Karpas-422 (cell line): ENCODE results near the gene TMIE. TPM values are rescaled to one million over a fixed set of nuclear protein-coding genes. Genes with fewer than 3 reads are reported as not detected.

Experiments
- DNase-seq: peaks from one replicate; pipeline ENCODE4 v3.0.0-alpha.2; 2015
- H2AFZ ChIP-seq: fragments of 200-600 bp; sonication (generic); 2 replicates; pipeline ENCODE4 v1.6.1; 2014; ENCODE audit warnings: antibody characterized with exemption, low read length, mixed read lengths
- H3K27ac ChIP-seq: fragments of 200-600 bp; sonication (generic); 2 replicates; pipeline ENCODE4 v1.5.1; 2014; ENCODE audit warnings: mild to moderate bottlenecking, low read length, moderate library complexity
- H3K27me3 ChIP-seq: fragments of 200-600 bp; sonication (generic); 2 replicates; pipeline ENCODE4 v1.6.1; 2014; ENCODE audit warnings: low read length, mixed read lengths
- H3K36me3 ChIP-seq: fragments of 200-600 bp; sonication (generic); 2 replicates; pipeline ENCODE4 v1.6.1; 2014; ENCODE audit warnings: low read length, mixed read lengths; ENCODE audit not compliant: insufficient read depth
- H3K4me1 ChIP-seq: fragments of 200-600 bp; sonication (generic); 2 replicates; pipeline ENCODE4 v1.6.1; 2014; ENCODE audit warnings: mild to moderate bottlenecking, low read length, mixed read lengths
- H3K4me2 ChIP-seq: fragments of 200-600 bp; sonication (generic); 2 replicates; pipeline ENCODE4 v1.6.1; 2014; ENCODE audit warnings: low read length, low read depth, mild to moderate bottlenecking; ENCODE audit not compliant: poor library complexity, severe bottlenecking
- H3K4me3 ChIP-seq: fragments of 200-600 bp; sonication (generic); 2 replicates; pipeline ENCODE4 v1.5.1; 2014; ENCODE audit warnings: mild to moderate bottlenecking, antibody characterized with exemption, low read length, mixed read lengths
- H3K79me2 ChIP-seq: fragments of 200-600 bp; sonication (generic); 2 replicates; pipeline ENCODE4 v1.6.1; 2014; ENCODE audit warnings: mild to moderate bottlenecking, low read length, mixed read lengths
- H3K9ac ChIP-seq: fragments of 200-600 bp; sonication (generic); 2 replicates; pipeline ENCODE4 v1.6.0; 2014; ENCODE audit warnings: low read length
- H3K9me2 ChIP-seq: fragments of 200-600 bp; sonication (generic), shearing (Covaris generic); replicated peaks from 2 replicates; pipeline ENCODE4 v1.6.0; 2014; ENCODE audit warnings: mild to moderate bottlenecking, low read length, moderate library complexity; ENCODE audit not compliant: insufficient read depth
- H3K9me3 ChIP-seq: fragments of 300-700, 200-600 bp; sonication (generic); 2 replicates; pipeline ENCODE4 v1.6.1; 2014; ENCODE audit warnings: low read length, mixed read lengths
- H4K20me1 ChIP-seq: fragments of 200-600 bp; sonication (generic); 2 replicates; pipeline ENCODE4 v1.6.1; 2014; ENCODE audit warnings: mild to moderate bottlenecking, antibody characterized with exemption, low read length, low read depth; ENCODE audit not compliant: insufficient read depth
- total RNA-seq: library from RNA; depleted of rRNA; stranded (reverse); fragments of >200 nt; shearing (Covaris generic); gene quantifications from 2 replicates; pipeline ENCODE4 v1.2.3, GENCODE V29; 2014; ENCODE audit warnings: low replicate concordance

TMIE gene
- total RNA-seq, 1 experiment from 2014 or later = not detected

GRCh38 chr3:46662771-46663551 lies 38.2 kb upstream of the TMIE start:
- Histone ChIP-seq H3K9me3 (no peaks in the 10 kb centered on the region), H3K4me3 (no peak overlapping the region), H3K9ac (no peak overlapping the region), H3K4me2 (no peak overlapping the region), H3K4me1 (peaks cover 12% of the 10 kb centered on the region), H2AFZ (no peak overlapping the region), H3K27me3 (no peaks in the 10 kb centered on the region), H3K79me2 (no peaks in the 10 kb centered on the region), H3K27ac (no peak overlapping the region), H3K36me3 (no peaks in the 10 kb centered on the region), H4K20me1 (no peaks in the 10 kb centered on the region), H3K9me2 (no peaks in the 10 kb centered on the region)
- DNase-seq = no peak

- DNase-seq = peak; percentile 69
- H2AFZ ChIP-seq = no peak overlapping the region
- no peaks in the 10 kb centered on the region for H3K79me2 ChIP-seq
- no peak overlapping the region for H3K27ac ChIP-seq
- no peak overlapping the region for H3K9ac ChIP-seq
- H3K36me3 ChIP-seq = no peaks in the 10 kb centered on the region
- H3K4me2 ChIP-seq = no peak overlapping the region
- no peaks in the 10 kb centered on the region for H3K27me3 ChIP-seq
- H3K9me3 ChIP-seq = no peaks in the 10 kb centered on the region
- H3K4me1 ChIP-seq = peaks cover 12% of the 10 kb centered on the region
- no peaks in the 10 kb centered on the region for H3K9me2 ChIP-seq
- H3K4me3 ChIP-seq = no peak overlapping the region
- H4K20me1 ChIP-seq = no peaks in the 10 kb centered on the region
Measured at GRCh38 chr3:46663591-46664135, 37.5 kb upstream of the TMIE start.

- Histone ChIP-seq H3K4me2 (no peak overlapping the region), H2AFZ (no peak overlapping the region), H3K27me3 (no peaks in the 10 kb centered on the region), H3K9me3 (no peaks in the 10 kb centered on the region), H3K36me3 (no peaks in the 10 kb centered on the region), H3K79me2 (no peaks in the 10 kb centered on the region), H3K4me1 (peaks cover 12% of the 10 kb centered on the region), H3K9ac (no peak overlapping the region), H3K4me3 (no peak overlapping the region), H3K27ac (no peak overlapping the region), H4K20me1 (no peaks in the 10 kb centered on the region), H3K9me2 (no peaks in the 10 kb centered on the region)
- DNase-seq = no peak
Measured at GRCh38 chr3:46664188-46664970, 36.8 kb upstream of the TMIE start.

GRCh38 chr3:46664971-46665762 lies 36.0 kb upstream of the TMIE start:
- H3K9me3 ChIP-seq = no peaks in the 10 kb centered on the region
- no peak for DNase-seq
- H2AFZ ChIP-seq = no peak overlapping the region
- no peak overlapping the region for H3K9ac ChIP-seq
- H3K27ac ChIP-seq = no peak overlapping the region
- H3K4me3 ChIP-seq = no peak overlapping the region
- H4K20me1 ChIP-seq = no peaks in the 10 kb centered on the region
- H3K36me3 ChIP-seq = no peaks in the 10 kb centered on the region
- no peaks in the 10 kb centered on the region for H3K27me3 ChIP-seq
- no peaks in the 10 kb centered on the region for H3K9me2 ChIP-seq
- H3K4me1 ChIP-seq = peaks cover 12% of the 10 kb centered on the region
- H3K79me2 ChIP-seq = no peaks in the 10 kb centered on the region
- no peak overlapping the region for H3K4me2 ChIP-seq

GRCh38 chr3:46665763-46666452 lies 35.3 kb upstream of the TMIE start:
- no peak overlapping the region for H3K9ac ChIP-seq
- H3K9me2 ChIP-seq = no peaks in the 10 kb centered on the region
- H3K79me2 ChIP-seq = no peaks in the 10 kb centered on the region
- no peaks in the 10 kb centered on the region for H3K9me3 ChIP-seq
- no peak overlapping the region for H3K4me2 ChIP-seq
- no peaks in the 10 kb centered on the region for H3K36me3 ChIP-seq
- no peak overlapping the region for H3K4me3 ChIP-seq
- no peaks in the 10 kb centered on the region for H3K27me3 ChIP-seq
- H3K27ac ChIP-seq = no peak overlapping the region
- no peak for DNase-seq
- H4K20me1 ChIP-seq = no peaks in the 10 kb centered on the region; the same call in 1 of the 2 replicates
- no peak overlapping the region for H2AFZ ChIP-seq
- H3K4me1 ChIP-seq = peaks cover 4% of the 10 kb centered on the region

- no peaks in the 10 kb centered on the region for H3K4me1 ChIP-seq
- no peaks in the 10 kb centered on the region for H3K9me2 ChIP-seq
- H3K4me2 ChIP-seq = no peak overlapping the region
- no peak overlapping the region for H3K4me3 ChIP-seq
- no peaks in the 10 kb centered on the region for H3K27me3 ChIP-seq
- no peaks in the 10 kb centered on the region for H3K79me2 ChIP-seq
- no peak overlapping the region for H3K9ac ChIP-seq
- DNase-seq = no peak
- H4K20me1 ChIP-seq = no peaks in the 10 kb centered on the region; the same call in 1 of the 2 replicates
- no peak overlapping the region for H2AFZ ChIP-seq
- H3K36me3 ChIP-seq = no peaks in the 10 kb centered on the region
- no peak overlapping the region for H3K27ac ChIP-seq
- no peaks in the 10 kb centered on the region for H3K9me3 ChIP-seq
Measured at GRCh38 chr3:46666453-46666845, 34.7 kb upstream of the TMIE start.

- DNase-seq = no peak
- no peaks in the 10 kb centered on the region; the same call in 1 of the 2 replicates for H4K20me1 ChIP-seq
Measured at GRCh38 chr3:46667061-46667621, 34.1 kb upstream of the TMIE start.

More at GRCh38 chr3:46667061-46667621, 34.1 kb upstream of the TMIE start:
- H3K4me3 ChIP-seq = no peak overlapping the region
- H3K79me2 ChIP-seq = no peaks in the 10 kb centered on the region
- no peaks in the 10 kb centered on the region for H3K36me3 ChIP-seq
- no peaks in the 10 kb centered on the region for H3K9me3 ChIP-seq
- no peaks in the 10 kb centered on the region for H3K4me1 ChIP-seq
- no peak overlapping the region for H3K4me2 ChIP-seq
- no peaks in the 10 kb centered on the region for H3K9me2 ChIP-seq
- no peaks in the 10 kb centered on the region for H3K27me3 ChIP-seq
- H3K9ac ChIP-seq = no peak overlapping the region
- no peak overlapping the region for H2AFZ ChIP-seq
- H3K27ac ChIP-seq = no peak overlapping the region
